Hepatocyte (in vitro differentiated cells): Measurements from ENCODE around the gene GDPD4.

Source experiments
- CTCF ChIP-seq: fragments of 200-600 bp; sonication (generic); IDR thresholded peaks from 2 replicates; pipeline ENCODE4 v1.5.1; 2016; ENCODE audit warnings: antibody characterized with exemption, mild to moderate bottlenecking; ENCODE audit not compliant: poor library complexity
- EZH2phosphoT487 ChIP-seq: fragments of 200-600 bp; sonication (generic); IDR thresholded peaks from one replicate; pipeline ENCODE4 v1.6.1; 2018; ENCODE audit warnings: antibody characterized with exemption, mild to moderate bottlenecking, low read depth, moderate library complexity; ENCODE audit not compliant: unreplicated experiment, severe bottlenecking

- no peak for TF ChIP-seq EZH2phosphoT487
- no peak for TF ChIP-seq CTCF
Measured at GRCh38 chr11:77284476-77285468, 16.7 kb downstream of the GDPD4 start.
